ENCODE data around the gene RECQL5.
A peak's percentile ranks its signal among the peaks of the same experiment; 100 is the strongest.
"Not testable (repeated sequence)": the region's sequence is repeated elsewhere in the genome, so short reads cannot be mapped to it uniquely, and the experiment has no call there.

The RECQL5 gene

DNA sequence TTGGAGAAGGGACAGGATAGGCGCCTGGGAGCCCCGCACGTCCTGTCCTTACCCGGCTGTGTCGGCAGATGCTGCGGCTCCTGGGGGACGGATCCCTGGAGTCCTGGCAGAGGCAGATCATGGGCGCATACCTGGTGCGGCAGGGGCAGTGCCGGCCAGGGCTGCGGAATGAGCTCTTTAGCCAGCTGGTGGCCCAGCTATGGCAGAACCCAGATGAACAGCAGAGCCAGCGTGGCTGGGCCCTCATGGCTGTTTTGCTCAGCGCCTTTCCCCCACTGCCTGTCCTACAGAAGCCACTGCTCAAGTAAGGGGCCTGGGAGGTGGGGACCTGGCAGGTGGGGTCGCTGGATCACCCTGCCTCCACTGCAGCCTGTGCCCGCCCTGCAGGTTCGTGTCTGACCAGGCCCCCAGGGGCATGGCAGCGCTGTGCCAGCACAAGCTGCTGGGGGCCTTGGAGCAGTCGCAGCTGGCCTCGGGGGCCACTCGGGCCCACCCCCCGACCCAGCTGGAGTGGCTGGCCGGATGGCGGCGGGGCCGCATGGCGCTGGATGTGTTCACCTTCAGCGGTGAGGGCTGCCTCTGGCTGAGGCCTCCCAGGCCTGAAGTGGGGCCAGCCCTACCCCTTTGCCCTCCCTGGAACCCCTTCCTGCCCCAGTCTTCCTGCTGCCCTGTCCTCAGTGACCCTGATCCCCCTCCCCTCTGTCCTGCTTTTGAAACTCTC, 53.9 kb downstream of the RECQL5 start:
- DNase-seq: no peak

DNA sequence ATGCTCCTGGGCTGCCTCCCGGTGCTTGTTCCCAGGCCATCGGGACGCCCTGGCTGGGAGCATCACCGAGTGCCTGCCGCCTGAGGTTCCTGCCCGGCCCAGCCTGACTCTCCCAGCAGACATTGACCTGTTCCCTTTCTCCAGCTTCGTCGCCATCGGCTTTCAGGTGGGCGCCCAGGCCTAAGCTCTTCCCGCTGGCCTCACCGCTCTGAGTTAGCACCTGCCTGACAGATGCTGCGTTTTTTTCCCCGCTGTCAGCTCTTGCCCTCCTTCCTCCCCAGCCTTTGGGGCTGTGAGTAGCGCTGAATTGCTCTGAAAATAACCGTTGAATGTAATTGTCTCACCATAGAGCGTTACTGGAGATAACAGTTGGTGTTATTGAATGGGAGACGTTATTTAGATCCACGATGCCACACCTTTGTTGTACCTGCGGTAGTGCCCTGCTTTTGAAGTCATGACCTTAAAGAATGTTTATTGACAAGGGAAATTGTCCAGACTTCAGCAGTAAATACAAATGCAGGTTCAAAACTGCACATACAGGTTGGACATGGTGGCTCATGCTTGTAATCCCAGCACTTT, 55.0 kb downstream of the RECQL5 start:
- no peak for DNase-seq

DNA sequence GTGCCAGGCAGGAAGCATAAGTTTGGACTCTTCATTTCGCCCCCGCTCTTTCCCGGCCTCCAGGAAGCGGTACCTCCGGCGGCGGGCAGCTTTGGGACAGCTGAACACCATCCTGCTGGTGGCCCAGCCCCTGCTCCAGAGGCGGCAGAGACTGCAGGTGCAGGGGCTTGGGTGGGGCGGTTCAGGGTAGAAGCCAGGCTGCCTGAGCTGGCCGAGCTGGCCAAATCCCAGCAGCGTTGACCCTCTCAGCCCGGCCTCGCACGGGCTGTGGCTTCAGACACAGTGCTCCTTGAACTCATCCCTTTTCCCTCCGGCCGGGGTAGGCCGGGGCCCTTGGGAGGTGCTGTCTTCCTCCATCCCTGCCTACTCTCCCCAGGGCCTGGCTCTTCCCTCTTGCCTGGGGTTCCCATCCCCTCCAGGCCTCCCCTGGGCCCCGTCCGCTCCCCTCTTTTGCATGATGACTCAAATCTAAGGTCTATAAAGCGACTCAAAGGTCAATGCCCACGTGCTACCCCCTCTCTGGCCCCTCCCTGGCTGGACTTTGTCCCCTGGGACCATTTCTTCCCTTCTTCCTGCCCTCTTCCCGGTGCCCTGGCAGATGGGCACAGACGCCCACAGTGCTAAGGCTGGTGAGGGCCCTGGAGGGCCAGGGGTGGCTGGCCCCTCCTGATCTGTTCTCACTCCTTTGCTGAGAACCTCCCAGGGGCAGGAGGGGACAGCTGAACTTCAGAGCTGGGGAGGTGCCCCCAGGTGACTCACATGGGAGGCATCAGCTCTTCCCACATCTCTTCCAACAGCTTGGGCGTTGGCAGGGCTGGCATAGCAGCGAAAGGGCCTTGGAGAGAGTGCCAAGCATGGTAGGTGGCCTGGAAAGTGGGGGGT, 56.6 kb downstream of the RECQL5 start:
- DNase-seq: no peak

DNA sequence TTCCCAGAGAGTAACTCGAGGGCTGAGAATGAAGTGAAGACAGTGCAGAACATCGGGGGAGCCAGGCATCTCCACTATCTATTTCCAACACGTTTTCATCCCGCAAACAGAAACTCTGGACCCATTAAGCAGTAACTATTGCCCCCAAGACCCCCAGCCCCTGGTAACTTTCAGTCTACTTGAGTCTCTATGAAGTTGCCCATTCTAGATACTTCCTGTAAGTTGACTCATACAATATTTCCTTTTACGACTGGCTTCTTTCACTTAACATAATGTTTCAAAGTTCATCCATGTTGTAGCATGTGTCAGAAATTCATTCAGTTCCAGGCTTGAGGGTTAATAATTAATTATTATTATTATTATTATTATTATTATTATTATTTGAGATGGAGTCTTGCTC, 59.9 kb downstream of the RECQL5 start:
- DNase-seq: no peak

DNA sequence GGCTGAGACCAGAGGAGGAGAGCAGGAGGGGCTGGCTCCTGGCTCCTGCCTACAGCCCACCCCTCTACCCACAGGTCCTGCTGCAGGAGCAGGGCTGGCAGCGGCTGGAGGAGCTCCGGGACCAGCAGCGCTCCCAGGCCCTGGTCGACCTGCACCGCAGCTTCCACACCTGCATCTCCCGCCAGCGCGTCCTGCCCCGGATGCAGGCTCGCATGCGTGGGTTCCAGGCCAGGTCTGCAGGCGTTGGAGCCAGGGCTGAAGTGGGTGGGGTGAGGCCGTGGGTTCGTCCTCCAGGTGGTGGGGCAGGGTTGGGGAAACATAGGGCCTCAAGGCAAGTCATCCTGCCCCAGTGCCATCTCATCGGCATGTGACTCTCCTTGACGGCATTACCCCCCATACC, 61.2 kb downstream of the RECQL5 start:
- no peak for DNase-seq

DNA sequence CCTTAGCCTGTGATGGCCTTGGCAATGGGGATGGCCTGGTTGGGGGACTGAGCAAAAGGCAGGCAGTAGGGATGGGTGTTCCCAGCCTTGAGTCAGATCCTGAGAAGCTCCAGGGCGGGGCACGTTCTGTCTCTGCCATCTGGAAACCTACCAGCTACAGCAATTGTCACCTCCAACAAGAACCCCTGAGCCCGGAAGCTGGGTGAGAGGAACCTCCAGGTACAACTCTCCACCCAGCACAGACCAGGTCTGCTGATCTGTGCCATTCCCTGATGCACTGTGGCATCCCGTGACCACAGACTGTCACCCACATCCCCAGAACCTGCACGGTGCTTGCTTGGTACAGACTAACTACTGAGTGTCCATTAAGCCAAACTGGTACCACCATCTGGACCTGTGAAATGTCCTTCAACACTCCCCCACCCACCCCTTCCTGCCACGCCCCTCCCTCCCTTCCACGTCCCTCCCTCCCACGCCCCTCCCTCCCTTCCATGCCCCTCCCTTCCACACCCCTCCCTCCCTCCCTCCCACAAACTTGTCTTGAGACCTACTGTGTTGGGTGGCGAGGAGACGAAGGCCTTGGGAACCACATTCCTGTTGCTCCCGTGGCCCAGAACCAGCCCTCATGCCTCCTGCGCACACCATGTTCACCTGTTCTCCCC, 62.8 kb downstream of the RECQL5 start:
- no peak for DNase-seq

DNA sequence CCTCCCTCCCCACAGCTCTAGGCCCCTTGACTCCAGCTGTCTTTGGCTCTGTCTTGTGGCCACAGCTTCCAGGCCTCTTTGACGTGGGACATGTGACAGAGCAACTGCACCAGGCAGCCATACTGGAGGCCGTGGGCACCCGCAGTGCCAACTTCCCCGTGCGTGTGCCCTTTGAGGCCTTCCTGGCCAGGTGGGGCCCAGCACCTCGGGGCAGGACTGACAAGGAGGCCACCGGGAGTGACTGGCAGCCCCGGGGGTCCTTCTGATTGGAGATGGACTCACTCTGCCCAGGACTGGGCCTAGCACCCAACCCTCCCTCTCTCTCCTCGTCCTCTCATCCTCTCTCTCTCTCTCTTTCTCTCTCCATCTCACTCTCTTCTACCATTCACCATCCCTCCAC, 63.8 kb downstream of the RECQL5 start:
- DNase-seq: no peak

DNA sequence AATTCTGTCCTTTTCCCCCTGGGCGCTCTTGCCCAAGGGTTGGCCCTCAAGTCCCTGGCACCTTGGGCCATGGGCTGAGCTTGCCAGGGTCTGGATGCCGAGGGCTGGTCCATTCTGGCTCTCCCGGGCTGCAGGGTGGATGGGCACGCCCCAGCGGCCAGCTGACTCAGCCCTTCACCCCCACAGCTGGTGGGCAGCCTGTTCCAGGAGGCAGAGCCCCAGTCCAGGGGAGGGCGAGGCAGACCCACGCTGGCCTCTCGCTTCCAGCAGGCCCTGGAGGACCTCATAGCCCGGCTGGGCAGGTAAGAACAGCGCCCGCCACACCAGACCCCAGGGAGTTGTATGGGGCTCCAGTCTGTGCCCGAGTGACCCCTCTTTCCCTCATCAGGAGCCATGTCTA, 64.3 kb downstream of the RECQL5 start:
- DNase-seq: no peak

DNA sequence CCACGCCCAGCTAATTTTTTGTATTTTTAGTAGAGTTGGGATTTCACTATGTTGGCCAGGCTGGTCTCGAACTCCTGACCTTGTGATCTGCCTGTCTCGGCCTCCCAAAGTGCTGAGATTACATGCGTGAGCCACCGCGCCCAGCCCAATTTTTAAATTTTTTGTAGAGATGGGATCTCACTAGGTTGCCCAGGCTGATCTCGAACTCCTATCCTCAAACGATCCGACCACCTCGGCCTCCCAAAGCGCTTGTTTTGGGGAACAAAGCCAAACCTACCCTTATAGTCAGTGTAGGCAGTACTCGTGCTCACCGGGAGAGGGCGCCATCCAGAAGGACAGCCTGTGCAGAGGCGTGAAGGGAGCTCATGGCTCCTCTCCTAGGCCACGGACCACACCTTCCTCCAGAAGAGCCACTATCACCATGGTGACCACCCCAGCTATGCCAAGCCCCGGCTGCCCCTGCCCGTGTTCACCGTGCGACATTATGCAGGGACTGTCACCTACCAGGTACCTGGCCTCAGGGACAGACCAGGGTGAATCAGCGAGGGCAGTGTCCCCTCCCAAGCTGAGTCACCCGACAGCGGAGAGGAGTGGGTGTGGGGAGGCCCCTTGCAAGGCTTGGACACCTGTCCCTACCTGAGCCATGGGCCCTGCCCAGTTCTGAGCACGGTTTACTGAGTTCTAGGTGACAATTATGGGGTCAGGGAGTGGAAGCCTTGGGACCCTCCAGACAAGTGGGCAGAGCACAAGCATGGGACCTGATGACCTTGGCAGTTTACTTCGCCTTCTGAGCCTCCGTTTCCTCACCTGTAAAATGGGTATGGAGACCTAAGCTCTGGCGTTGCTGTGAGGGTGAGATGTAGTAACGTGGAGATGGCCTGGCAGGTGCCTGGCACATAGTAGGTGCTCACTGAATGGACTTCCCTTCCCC, 65.6 kb downstream of the RECQL5 start:
- peak; percentile 45 for DNase-seq

DNA sequence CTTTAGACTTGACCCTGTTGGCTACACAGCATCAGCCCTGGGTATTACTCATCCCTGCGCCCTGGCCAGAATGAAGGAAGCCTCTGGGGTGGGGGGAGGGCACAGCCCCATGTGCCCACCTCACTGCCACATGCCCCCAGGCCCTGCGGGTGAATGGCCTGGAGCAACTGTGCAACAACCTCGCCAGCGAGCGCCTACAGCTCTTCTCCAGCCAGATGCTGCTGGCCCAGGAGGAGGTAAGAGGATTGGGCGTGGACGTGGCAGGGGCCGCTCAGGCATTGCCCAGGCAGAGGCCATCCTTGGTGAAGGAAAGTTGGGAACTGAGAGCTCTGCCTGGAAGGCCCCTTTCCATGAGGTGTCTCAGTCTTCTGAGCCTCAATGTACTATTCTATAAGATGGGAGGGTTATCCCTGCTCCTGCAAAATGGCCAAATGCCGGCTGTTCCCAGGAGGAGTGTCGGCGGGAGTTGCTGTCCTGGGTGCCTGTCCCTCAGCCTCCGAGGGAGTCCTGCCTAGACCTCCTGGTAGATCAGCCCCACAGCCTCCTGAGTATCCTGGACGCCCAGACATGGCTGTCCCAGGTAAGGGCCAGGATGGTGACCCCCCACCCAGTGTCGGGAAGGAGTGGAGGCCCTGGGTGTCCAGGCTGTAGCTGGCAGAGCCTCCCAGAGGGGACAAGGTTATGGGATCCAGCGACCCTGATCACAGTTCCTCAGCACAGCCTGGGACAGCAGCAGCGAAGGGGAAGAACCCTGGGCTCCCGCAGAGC, 70.5 kb downstream of the RECQL5 start:
- no peak for DNase-seq

DNA sequence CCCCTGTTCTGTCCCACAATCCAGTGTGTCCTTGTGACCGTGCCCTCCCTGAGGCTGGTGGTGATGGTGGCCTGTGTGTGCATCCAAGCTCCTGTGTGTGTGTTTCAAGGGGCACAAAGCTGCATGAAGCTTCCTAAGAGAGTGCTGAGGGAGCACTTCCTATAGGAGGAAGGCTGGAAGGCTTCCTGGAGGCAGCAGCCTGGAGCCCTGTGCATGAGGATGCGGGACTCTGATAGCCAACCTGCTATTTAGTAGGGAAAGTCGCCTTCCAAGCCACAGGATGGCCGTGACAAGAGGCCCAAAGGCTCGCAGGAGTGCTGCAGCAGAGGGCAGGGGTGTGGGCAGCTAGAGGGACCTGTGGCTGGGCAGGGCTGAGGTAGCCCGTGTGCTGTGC, 71.0 kb downstream of the RECQL5 start:
- no peak for DNase-seq

DNA sequence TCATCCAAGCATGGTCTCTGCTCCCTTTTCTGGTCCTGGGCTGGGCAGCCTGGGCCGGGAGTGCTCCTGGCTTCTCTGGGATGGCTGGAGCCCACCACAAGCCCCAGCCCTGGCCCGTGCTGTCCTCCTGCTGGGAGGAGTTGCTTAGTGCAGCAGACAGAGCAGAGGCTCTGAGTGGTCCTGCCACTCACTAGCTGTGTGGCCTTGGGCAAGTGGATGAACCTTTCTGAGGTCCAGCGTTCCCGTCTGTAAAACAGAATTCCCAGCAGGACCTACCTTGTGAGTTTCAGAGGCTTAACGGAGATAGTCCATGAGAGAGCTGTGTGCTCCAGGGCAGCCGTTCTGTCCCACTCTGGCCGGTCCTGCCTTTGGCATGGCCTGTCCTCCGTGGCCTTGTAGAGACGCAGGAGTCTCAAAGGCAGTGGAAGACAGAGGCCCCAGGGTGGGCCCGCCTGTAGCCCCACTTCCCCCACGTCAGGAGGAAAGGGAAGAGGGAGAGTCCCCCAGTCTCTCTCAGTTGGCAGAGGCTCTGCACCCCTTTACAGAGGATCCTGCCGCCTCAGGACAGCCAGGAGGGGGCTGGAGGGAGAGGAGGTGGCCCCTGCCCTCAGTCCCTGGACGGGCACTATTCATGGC, 71.6 kb downstream of the RECQL5 start:
- DNase-seq: no peak

DNA sequence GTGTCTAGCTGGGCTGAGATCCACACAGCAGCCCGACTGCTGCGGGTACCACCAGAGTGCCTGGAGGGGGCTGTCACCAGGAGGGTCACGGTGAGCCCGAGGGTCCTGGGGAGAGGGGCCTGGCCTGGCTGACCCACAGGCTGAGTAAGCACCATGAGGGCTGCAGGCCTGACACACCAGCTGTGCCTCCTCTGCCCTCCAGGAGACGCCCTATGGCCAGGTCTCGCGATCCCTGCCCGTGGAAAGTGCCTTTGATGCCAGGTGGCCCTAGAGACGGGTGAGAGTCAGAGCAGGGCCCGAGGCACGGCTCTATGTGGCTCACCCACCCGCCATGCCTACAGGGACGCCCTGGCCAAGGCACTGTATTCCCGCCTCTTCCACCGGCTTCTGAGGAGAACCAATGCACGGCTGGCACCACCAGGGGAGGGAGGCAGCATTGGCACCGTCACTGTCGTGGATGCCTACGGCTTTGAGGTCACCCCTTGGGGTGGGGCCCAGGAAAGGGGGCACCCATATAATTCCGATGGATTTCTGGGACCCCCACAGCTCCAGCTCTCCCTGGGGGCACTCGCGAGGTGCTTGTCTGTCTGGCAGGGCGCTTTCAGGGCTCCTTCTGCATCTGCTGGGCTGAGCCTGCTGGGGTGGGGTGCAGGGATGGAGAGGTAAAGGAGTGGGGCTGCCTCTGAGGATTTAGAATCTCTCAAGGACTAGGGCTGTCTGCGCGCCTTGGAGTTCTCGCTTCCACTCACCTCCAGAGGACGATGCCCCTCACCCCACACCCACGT, 72.3 kb downstream of the RECQL5 start:
- DNase-seq: no peak

DNA sequence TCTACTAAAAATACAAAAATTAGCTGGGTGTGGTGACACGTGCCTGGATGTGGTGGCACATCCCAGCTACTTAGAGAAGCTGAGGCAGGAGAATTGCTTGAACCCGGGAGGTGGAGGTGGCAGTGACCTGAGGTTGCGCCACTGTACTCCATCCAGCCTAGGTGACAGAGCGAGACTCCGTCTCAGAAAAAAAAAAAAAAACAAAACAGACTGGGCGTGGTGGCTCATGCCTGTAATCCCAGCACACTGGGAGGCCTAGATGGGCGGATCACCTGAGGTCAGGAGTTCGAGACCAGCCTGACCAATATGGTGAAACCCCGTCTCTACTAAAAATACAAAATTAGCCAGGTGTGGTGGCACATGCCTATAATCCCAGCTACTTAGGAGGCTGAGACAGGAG, 73.5 kb downstream of the RECQL5 start:
- DNase-seq: not testable (repeated sequence)

DNA sequence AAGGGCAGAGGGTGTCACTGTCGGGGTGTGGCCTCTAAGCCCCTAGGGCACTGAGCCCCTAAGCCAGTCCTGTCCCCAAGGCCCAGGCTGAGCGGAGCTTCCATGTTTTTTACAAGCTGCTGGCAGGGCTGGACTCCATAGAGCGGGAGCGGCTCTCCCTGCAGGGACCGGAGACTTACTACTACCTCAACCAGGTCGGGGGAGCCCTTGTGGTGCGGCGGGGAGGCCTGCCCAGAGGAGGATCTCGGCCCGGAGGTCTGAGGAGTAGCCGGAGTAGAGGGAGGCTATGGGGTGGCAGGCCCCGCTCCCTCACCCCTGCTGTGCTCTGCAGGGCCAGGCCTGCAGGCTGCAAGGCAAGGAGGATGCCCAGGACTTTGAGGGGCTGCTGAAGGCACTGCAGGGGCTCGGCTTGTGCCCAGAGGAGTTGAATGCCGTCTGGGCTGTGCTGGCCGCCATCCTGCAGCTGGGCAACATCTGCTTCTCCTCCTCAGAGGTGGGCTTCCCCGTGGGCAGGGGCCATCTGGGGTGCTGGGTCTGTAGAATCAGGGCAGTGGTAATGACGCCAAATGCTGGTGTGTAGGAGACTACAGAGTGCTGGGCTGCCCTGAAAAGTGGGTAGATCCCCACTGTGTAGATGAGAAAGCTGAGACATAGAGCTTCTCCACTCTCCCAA, 74.5 kb downstream of the RECQL5 start:
- DNase-seq: no peak

DNA sequence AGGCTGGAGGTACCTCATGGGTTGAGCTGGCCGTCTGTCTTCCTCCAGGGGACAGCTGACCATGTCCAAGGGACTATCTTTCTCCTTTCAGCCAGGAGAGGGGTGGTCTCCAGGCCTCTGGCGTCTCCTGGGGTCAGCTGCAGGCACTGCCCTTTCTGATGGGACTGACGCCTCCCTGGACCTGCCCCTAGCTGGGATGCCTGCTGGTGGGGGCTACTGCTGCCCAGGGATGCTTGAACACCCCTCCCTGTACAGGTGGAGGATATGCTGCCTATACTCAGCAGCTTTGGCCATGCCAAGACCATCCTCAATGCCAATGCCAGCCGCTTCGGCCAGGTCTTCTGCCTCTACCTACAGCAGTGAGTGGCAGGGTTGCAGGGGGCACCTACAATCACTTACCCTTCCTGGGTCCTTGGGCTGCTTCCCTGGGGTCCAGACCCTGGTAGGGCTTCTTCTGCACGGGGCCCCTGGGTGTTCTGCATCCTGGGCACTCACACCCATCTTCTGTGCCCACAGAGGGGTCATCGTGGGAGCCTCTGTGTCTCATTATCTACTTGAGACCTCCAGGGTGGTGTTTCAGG, 75.1 kb downstream of the RECQL5 start:
- DNase-seq: no peak

DNA sequence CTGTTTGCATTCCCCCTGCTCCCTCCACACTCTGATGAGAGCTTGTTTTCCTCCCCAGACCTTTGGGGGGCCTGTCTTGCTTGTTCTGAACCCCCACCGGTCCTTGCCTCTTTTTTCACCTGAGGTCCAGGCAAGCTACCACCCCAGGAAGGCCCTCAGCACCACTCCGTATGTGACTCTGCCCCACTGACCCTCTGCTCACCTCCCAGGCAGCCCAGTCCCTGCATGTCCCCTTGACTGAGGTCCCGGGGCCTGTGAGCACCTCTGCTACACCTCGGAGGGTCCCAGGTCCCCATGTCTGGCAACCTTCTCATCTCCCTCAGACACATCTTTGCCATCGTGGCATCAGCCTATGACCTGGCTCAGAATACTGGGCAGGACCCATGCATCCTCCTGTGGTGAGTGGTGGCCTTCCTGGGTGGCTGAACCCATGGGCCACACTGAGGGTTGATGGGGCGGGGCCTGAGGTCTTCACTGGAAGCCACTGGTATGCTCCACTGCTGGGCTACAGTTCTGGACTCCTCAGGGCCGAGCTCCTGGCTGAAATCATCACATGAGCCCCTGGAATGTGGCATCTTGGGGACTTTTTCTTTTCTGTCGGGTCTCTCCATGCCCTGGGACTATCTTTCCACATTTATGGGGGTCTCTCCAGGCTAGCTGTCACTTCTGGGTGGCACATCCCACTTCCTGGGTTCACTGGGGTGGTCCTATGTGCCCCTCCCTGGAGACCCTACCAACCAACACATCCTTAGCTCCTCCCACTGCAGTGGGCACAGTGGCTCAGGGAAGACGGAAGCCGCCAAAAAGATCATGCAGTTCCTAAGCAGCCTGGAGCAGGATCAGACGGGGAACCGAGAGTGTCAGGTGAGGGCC, 75.9 kb downstream of the RECQL5 start:
- DNase-seq: no peak

DNA sequence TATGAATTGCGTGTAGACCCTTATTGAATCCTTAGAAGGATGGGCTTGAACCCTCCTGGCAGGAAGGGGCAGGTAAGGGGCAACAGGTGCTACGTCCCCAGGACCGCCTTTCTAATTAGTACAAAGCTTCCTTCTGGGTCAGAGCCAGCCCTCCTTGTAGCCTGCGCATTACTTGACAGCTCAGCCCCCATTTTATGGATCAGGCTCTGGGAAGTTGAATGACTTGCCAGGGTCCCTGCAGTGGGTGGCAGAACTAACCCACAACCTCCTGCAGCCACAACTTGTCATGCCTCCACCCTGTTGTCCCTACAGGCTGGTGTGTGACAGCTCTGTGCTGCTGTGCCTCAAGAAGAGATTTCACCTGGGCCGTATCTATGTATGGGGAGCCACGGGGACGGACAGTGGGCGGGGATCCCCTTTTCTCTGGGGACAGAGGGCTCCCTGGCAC, 76.6 kb downstream of the RECQL5 start:
- DNase-seq: no peak
